IMR-90 (cell line): ENCODE measurements around the gene TNNC2. TPM values are rescaled to one million over a fixed set of nuclear protein-coding genes. Genes with fewer than 3 reads are reported as not detected.

ENCODE experiments used
- ATAC-seq: fragments of 200-7000 bp; cut with Tn5 transposase; 2 replicates; pipeline ENCODE4 v1.9.1; 2020; ENCODE audit warnings: low read depth, mild to moderate bottlenecking, moderate library complexity
- BruUV-seq: library from RNA; stranded (reverse); fragments of 400-500 nt; replicated peaks from 2 replicates; lab custom pipeline; 2021; lab: Mats Ljungman, UMichigan
- CTCF ChIA-PET: fragments of 300-600 bp; formaldehyde crosslinking; extraction: SDS; loops from one replicate; lab custom pipeline; 2021; ENCODE audit warnings: antibody characterized with exemption; lab: Yijun Ruan, JAX
- POLR2A ChIA-PET: fragments of 300-600 bp; sonication (Branson Sonifier 250); formaldehyde crosslinking; loops from one replicate; lab custom pipeline; 2022; ENCODE audit warnings: antibody characterized with exemption; ENCODE audit not compliant: unreplicated experiment; lab: Charles Lee
- DNase-seq: peaks from one replicate; pipeline ENCODE4 v3.0.0; 2013
- H2AFZ ChIP-seq: replicated peaks from 2 replicates; pipeline ENCODE3; 2013; ENCODE audit warnings: low read length, mild to moderate bottlenecking; ENCODE audit not compliant: poor library complexity
- H2AK5ac ChIP-seq: 2 replicates; pipeline ENCODE4 v1.6.1; 2013; ENCODE audit warnings: low read depth, low read length, inconsistent platforms
- H2AK9ac ChIP-seq: replicated peaks from 2 replicates; pipeline ENCODE3; 2013; ENCODE audit warnings: mild to moderate bottlenecking, low read depth, low read length, moderate library complexity; ENCODE audit not compliant: poor library complexity
- H2BK120ac ChIP-seq: 2 replicates; pipeline ENCODE4 v1.6.1; 2013; ENCODE audit warnings: low read depth, low read length, inconsistent platforms
- H2BK15ac ChIP-seq: 3 replicates; pipeline ENCODE4 v1.6.1; 2013; ENCODE audit warnings: low read depth, low read length, inconsistent platforms
- H2BK20ac ChIP-seq: 2 replicates; pipeline ENCODE4 v1.6.1; 2013; ENCODE audit warnings: low read depth, mild to moderate bottlenecking, inconsistent platforms, low read length, moderate library complexity
- H2BK5ac ChIP-seq: 2 replicates; pipeline ENCODE4 v1.6.1; 2013; ENCODE audit warnings: mild to moderate bottlenecking, low read depth, low read length, inconsistent platforms; ENCODE audit not compliant: poor library complexity, severe bottlenecking
- H3K14ac ChIP-seq: replicated peaks from 2 replicates; pipeline ENCODE4 v1.6.1; 2013; ENCODE audit warnings: low read depth, low read length, inconsistent platforms
- H3K18ac ChIP-seq: 2 replicates; pipeline ENCODE4 v1.6.1; 2013; ENCODE audit warnings: low read depth, low read length, control low read depth
- H3K23ac ChIP-seq: 2 replicates; pipeline ENCODE4 v1.6.1; 2013; ENCODE audit warnings: low read depth, low read length, inconsistent platforms
- H3K27ac ChIP-seq: 2 replicates; pipeline ENCODE4 v1.5.1; 2013; ENCODE audit warnings: mild to moderate bottlenecking, control low read depth, low read length; ENCODE audit not compliant: insufficient read depth
- H3K27me3 ChIP-seq: 2 replicates; pipeline ENCODE4 v1.6.1; 2013; ENCODE audit warnings: low read length; ENCODE audit not compliant: control insufficient read depth, insufficient read depth
- H3K36me3 ChIP-seq: 2 replicates; pipeline ENCODE4 v1.6.1; 2013; ENCODE audit warnings: low read length, mixed read lengths; ENCODE audit not compliant: control insufficient read depth, insufficient read depth
- H3K4ac ChIP-seq: 2 replicates; pipeline ENCODE4 v1.6.1; 2013; ENCODE audit warnings: low read depth, low read length, inconsistent platforms
- H3K4me1 ChIP-seq: 2 replicates; pipeline ENCODE4 v1.6.1; 2013; ENCODE audit warnings: low read length, mixed read lengths; ENCODE audit not compliant: control insufficient read depth, insufficient read depth
- H3K4me2 ChIP-seq: 2 replicates; pipeline ENCODE4 v1.6.1; 2013; ENCODE audit warnings: low read depth, mild to moderate bottlenecking, control low read depth, low read length, moderate library complexity
- H3K4me3 ChIP-seq: 2 replicates; pipeline ENCODE4 v1.5.1; 2013; ENCODE audit warnings: low read depth, mild to moderate bottlenecking, control low read depth, low read length, moderate library complexity; ENCODE audit not compliant: insufficient read depth
- H3K56ac ChIP-seq: 2 replicates; pipeline ENCODE4 v1.6.1; 2013; ENCODE audit warnings: low read length, inconsistent platforms; ENCODE audit not compliant: insufficient read depth; ENCODE audit errors: extremely low read depth
- H3K79me1 ChIP-seq, 2 experiments: 2 replicates each; pipeline ENCODE4 v1.6.1; 2013; ENCODE audit warnings: low read length in 2 of 2, inconsistent platforms in 1 of 2, low read depth in 1 of 2
- H3K9ac ChIP-seq: 2 replicates; pipeline ENCODE4 v1.6.1; 2013; ENCODE audit warnings: low read depth, low read length, control low read depth
- H3K9me1 ChIP-seq: 2 replicates; pipeline ENCODE4 v1.6.1; 2013; ENCODE audit warnings: low read length, inconsistent platforms; ENCODE audit not compliant: insufficient read depth
- H3K9me3 ChIP-seq: 2 replicates; pipeline ENCODE4 v1.6.1; 2013; ENCODE audit warnings: low read length; ENCODE audit not compliant: control insufficient read depth, insufficient read depth
- H4K20me1 ChIP-seq: 2 replicates; pipeline ENCODE4 v1.6.1; 2013; ENCODE audit warnings: low read length, inconsistent platforms; ENCODE audit not compliant: insufficient read depth
- H4K5ac ChIP-seq: 2 replicates; pipeline ENCODE4 v1.6.1; 2013; ENCODE audit warnings: mild to moderate bottlenecking, low read depth, low read length, control low read depth
- H4K8ac ChIP-seq, 2 experiments: 2 replicates each; pipeline ENCODE4 v1.6.1; 2013; ENCODE audit warnings: low read depth in 2 of 2, low read length in 2 of 2, control low read depth in 1 of 2, inconsistent platforms in 1 of 2
- H4K91ac ChIP-seq: 2 replicates; pipeline ENCODE4 v1.6.1; 2013; ENCODE audit warnings: low read depth, low read length, inconsistent platforms; ENCODE audit not compliant: insufficient read depth
- BHLHE40 ChIP-seq: fragments of 150-350 bp; IDR thresholded peaks from 2 replicates; pipeline ENCODE4 v1.6.1; 2016; ENCODE audit warnings: mild to moderate bottlenecking, low read depth, low read length
- CEBPB ChIP-seq: IDR thresholded peaks from 2 replicates; pipeline ENCODE4 v1.6.1; 2012; ENCODE audit warnings: low read depth, low read length, improper control_type of control experiment
- CHD1 ChIP-seq: IDR thresholded peaks from 2 replicates; pipeline ENCODE4 v1.6.1; 2012; ENCODE audit warnings: low read depth, low read length, improper control_type of control experiment
- FOS ChIP-seq: fragments of 150-350 bp; IDR thresholded peaks from 2 replicates; pipeline ENCODE4 v1.6.1; 2016; ENCODE audit warnings: low read depth, low read length
- RAD21 ChIP-seq: IDR thresholded peaks from 2 replicates; pipeline ENCODE4 v1.6.1; 2012; ENCODE audit warnings: low read length, improper control_type of control experiment
- WGBS, 2 experiments: methylation state at CpG; one replicate each; pipeline versions ENCODE4 v1.1.5 to v1.1.7; 2013; ENCODE audit warnings: missing lambda C conversion rate in 2 of 2; ENCODE audit not compliant: insufficient read length in 1 of 2; ENCODE audit errors: extremely low coverage in 2 of 2; 5-methylcytosine and 5-hydroxymethylcytosine counted together
- dilution Hi-C: fragments of 300-500 bp; cut with HindIII; formaldehyde crosslinking; loops from one replicate; pipeline ENCODE4 v1.14.3; 2018; ENCODE audit warnings: low sequenced_read_pairs; ENCODE audit not compliant: unreplicated experiment
- in situ Hi-C: fragments of 300-500 bp; cut with MboI; formaldehyde crosslinking; loops from 3 replicates; pipeline ENCODE4 v1.14.3; 2019; ENCODE audit warnings: low sequenced_read_pairs, inconsistent platforms, mixed read lengths
- intact Hi-C: fragments of 100-400 bp; cut with micrococcal nuclease; formaldehyde crosslinking; loops from 2 replicates; pipeline ENCODE4 v1.10.0; 2022
- polyA plus RNA-seq, 3 experiments: library from polyadenylated mRNA; depleted of rRNA; stranded (reverse); fragments of >200 nt; gene quantifications; 2 replicates each; pipeline ENCODE4 v1.2.3, GENCODE V29; 2012; ENCODE audit warnings: low replicate concordance in 1 of 3
- total RNA-seq: library from RNA; depleted of rRNA; stranded (reverse); fragments of >200 nt; gene quantifications from 2 replicates; pipeline ENCODE4 v1.2.3, GENCODE V29; 2012
- TF ChIP-seq, protein P1 (sequence below): fragments of 150-350 bp; IDR thresholded peaks from 2 replicates; pipeline ENCODE4 v1.6.1; 2016; ENCODE audit warnings: low read depth, mild to moderate bottlenecking, low read length, moderate library complexity, borderline replicate concordance
- TF ChIP-seq, protein P2 (sequence below): conservative IDR thresholded peaks from 2 replicates; pipeline ENCODE4 v1.5.1; 2012; ENCODE audit warnings: mild to moderate bottlenecking, low read depth, low read length, improper control_type of control experiment

The TNNC2 gene
- total and polyA plus RNA-seq, 2 of the 4 experiments (the other 2 are of a cell fraction) = 0.46 TPM; not detected in 1

DNA sequence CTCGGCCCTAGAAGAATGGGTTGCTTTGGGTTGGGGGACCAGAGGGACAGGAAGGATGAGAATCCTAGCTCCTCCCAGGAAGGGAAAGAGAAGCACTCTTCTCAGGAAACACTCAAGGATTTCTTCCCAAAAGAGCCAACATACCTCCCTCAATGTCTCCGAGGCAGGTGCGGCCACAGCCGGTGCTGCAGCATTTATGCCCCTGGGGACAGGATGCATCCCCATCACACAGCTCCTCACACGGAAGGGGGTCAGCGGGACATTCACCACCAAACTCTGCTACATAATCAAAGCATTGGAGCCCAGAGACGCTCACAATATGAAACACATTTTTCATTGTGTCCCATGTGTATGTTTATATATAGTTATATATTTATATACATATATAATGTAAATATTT is 50.2 kb downstream of the TNNC2 start:
- intact Hi-C loops (loop anchor here (5.0 to 10.0 kb wide), 6 partner anchors 308 to 1082 kb away; partner anchors contain the start of genes NCOA5, STK4 and TOMM34), dilution Hi-C loops (no loop called here), in situ Hi-C loops (loop anchor here (25.0 kb wide), 3 partner anchors 740 to 1840 kb away; partner anchors contain the start of gene TTPAL)
- ChIA-PET CTCF (interaction anchor here (0.7 kb wide), 1 partner anchor 202 kb away, joined by 3 read pairs; no protein-coding TSS in a partner anchor), POLR2A (no interaction called here)
- H4K91ac ChIP-seq = no peak overlapping the region; the same call in 1 of the 2 replicates
- WGBS, 2 experiments = 92% methylated on average over 2 of the region's 7 CpGs; no CpG with 5 or more reads in 1 of the 2 experiments
- no peaks in the 10 kb centered on the region for H3K79me1 ChIP-seq
- no peak overlapping the region for H3K4ac ChIP-seq
- H2AK9ac ChIP-seq = no peak overlapping the region
- H2BK15ac ChIP-seq = no peak overlapping the region; the same call in 2 of the 3 replicates
- TF ChIP-seq CEBPB (no peak), RAD21 (no peak), FOS (no peak), CHD1 (no peak), BHLHE40 (no peak)
- TF ChIP-seq, protein P1, sequence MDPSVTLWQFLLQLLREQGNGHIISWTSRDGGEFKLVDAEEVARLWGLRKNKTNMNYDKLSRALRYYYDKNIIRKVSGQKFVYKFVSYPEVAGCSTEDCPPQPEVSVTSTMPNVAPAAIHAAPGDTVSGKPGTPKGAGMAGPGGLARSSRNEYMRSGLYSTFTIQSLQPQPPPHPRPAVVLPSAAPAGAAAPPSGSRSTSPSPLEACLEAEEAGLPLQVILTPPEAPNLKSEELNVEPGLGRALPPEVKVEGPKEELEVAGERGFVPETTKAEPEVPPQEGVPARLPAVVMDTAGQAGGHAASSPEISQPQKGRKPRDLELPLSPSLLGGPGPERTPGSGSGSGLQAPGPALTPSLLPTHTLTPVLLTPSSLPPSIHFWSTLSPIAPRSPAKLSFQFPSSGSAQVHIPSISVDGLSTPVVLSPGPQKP = no peak
- TF ChIP-seq, protein P2, sequence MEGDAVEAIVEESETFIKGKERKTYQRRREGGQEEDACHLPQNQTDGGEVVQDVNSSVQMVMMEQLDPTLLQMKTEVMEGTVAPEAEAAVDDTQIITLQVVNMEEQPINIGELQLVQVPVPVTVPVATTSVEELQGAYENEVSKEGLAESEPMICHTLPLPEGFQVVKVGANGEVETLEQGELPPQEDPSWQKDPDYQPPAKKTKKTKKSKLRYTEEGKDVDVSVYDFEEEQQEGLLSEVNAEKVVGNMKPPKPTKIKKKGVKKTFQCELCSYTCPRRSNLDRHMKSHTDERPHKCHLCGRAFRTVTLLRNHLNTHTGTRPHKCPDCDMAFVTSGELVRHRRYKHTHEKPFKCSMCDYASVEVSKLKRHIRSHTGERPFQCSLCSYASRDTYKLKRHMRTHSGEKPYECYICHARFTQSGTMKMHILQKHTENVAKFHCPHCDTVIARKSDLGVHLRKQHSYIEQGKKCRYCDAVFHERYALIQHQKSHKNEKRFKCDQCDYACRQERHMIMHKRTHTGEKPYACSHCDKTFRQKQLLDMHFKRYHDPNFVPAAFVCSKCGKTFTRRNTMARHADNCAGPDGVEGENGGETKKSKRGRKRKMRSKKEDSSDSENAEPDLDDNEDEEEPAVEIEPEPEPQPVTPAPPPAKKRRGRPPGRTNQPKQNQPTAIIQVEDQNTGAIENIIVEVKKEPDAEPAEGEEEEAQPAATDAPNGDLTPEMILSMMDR = no peak
- H3K14ac ChIP-seq = no peak overlapping the region
- H3K27me3 ChIP-seq = peaks cover 16% of the 10 kb centered on the region
- no peak overlapping the region for H3K27ac ChIP-seq
- H3K56ac ChIP-seq = no peak overlapping the region
- H3K4me3 ChIP-seq = no peak overlapping the region
- H2BK5ac ChIP-seq = no peak overlapping the region
- H3K9me3 ChIP-seq = no peaks in the 10 kb centered on the region
- no peak overlapping the region for H4K8ac ChIP-seq
- H3K9ac ChIP-seq = no peak overlapping the region
- H3K4me2 ChIP-seq = no peak overlapping the region
- H3K23ac ChIP-seq = no peak overlapping the region
- peak overlapping the region; percentile 36; the same call in 1 of the 2 replicates for H3K18ac ChIP-seq
- 0 out of 2 replicates have a peak overlapping the region, but pooled peaks have one; percentile 26 for H2BK120ac ChIP-seq
- no peak overlapping the region; the same call in 1 of the 2 replicates for H4K5ac ChIP-seq
- ATAC-seq (no peak), DNase-seq (no peak)
- peaks cover 11% of the 10 kb centered on the region for H4K20me1 ChIP-seq
- H3K9me1 ChIP-seq = peaks cover 25% of the 10 kb centered on the region
- H3K4me1 ChIP-seq = peaks cover 30% of the 10 kb centered on the region
- H2BK20ac ChIP-seq = peak overlapping the region; percentile 21; the same call in 1 of the 2 replicates
- no TSS peak for BruUV-seq
- no peaks in the 10 kb centered on the region for H3K36me3 ChIP-seq
- peak overlapping the region; percentile 48; the same call in 1 of the 2 replicates for H2AK5ac ChIP-seq
- H2AFZ ChIP-seq = no peak overlapping the region
